GM12878 (cell line): ENCODE data around the gene GGACT. TPM values are rescaled to one million over a fixed set of nuclear protein-coding genes. Genes with fewer than 3 reads are reported as not detected.

Experiments
- ATAC-seq: fragments of 200-7000 bp; cut with Tn5 transposase; 3 replicates; pipeline ENCODE4 v1.9.1; 2020; ENCODE audit warnings: mild to moderate bottlenecking, moderate library complexity
- BruUV-seq: library from RNA; stranded (reverse); fragments of 400-500 nt; replicated peaks from 2 replicates; lab custom pipeline; 2021; lab: Mats Ljungman, UMichigan
- CTCF ChIA-PET: fragments of 300-600 bp; sonication (Branson Sonifier 250); formaldehyde crosslinking; extraction: SDS; loops from one replicate; lab custom pipeline; 2021; ENCODE audit warnings: inconsistent platforms; lab: Yijun Ruan, JAX
- POLR2A ChIA-PET: fragments of 350-600 bp; formaldehyde crosslinking; extraction: SDS; loops from one replicate; lab custom pipeline; 2021; ENCODE audit warnings: inconsistent platforms; lab: Charles Lee
- RAD21 ChIA-PET: fragments of 300-600 bp; sonication (Branson Sonifier 250); formaldehyde crosslinking; loops from one replicate; lab custom pipeline; 2023; ENCODE audit warnings: antibody characterized with exemption; ENCODE audit not compliant: unreplicated experiment; lab: Charles Lee
- SMC1A ChIA-PET: fragments of 300-600 bp; sonication (Branson Sonifier 250); formaldehyde crosslinking; loops from one replicate; lab custom pipeline; 2023; ENCODE audit not compliant: unreplicated experiment, uncharacterized antibody; lab: Charles Lee
- DNase-seq: peaks from one replicate; pipeline ENCODE4 v3.0.0-alpha.2; 2011; ENCODE audit warnings: low read depth, low spot score
- FAIRE-seq: peaks from 3 replicates; lab custom pipeline; 2011; peaks lifted over from hg19 to GRCh38; lab: Jason Lieb, UNC
- H2AFZ ChIP-seq: 2 replicates; pipeline ENCODE4 v1.6.0; 2011; ENCODE audit warnings: low read depth, low read length, control low read depth; ENCODE audit not compliant: control insufficient read depth
- H3K27ac ChIP-seq: 2 replicates; pipeline ENCODE4 v1.5.1; 2011; ENCODE audit warnings: control low read depth; ENCODE audit not compliant: control insufficient read depth, insufficient read depth
- H3K27me3 ChIP-seq, 2 experiments: replicated peaks in 1 of 2; 2 replicates each; pipeline versions ENCODE4 v1.6.0 to v1.6.1; 2011; ENCODE audit warnings: low read length in 1 of 2; ENCODE audit not compliant: control insufficient read depth in 2 of 2, insufficient read depth in 2 of 2
- H3K36me3 ChIP-seq, 2 experiments: 2 replicates each; pipeline ENCODE4 v1.5.1; 2011; ENCODE audit warnings: low read length in 1 of 2; ENCODE audit not compliant: control insufficient read depth in 2 of 2, insufficient read depth in 2 of 2
- H3K4me1 ChIP-seq: 2 replicates; pipeline ENCODE4 v1.6.1; 2011; ENCODE audit warnings: mild to moderate bottlenecking, low read length, moderate library complexity, mixed read lengths; ENCODE audit not compliant: control insufficient read depth, insufficient read depth
- H3K4me2 ChIP-seq: 2 replicates; pipeline ENCODE4 v1.6.0; 2011; ENCODE audit warnings: control low read depth; ENCODE audit not compliant: control insufficient read depth, insufficient read depth
- H3K4me3 ChIP-seq: fragments of 200-600 bp; sonication (generic); 2 replicates; pipeline ENCODE4 v1.5.1; 2016
- H3K79me2 ChIP-seq: 2 replicates; pipeline ENCODE4 v1.6.0; 2011; ENCODE audit warnings: low read length; ENCODE audit not compliant: control insufficient read depth, insufficient read depth
- H3K9ac ChIP-seq: 2 replicates; pipeline ENCODE4 v1.8.0; 2011; ENCODE audit warnings: low read length, control low read depth, mixed read lengths; ENCODE audit not compliant: control insufficient read depth, insufficient read depth
- H3K9me3 ChIP-seq: replicated peaks from 3 replicates; pipeline ENCODE4 v1.5.1; 2011; ENCODE audit warnings: mild to moderate bottlenecking, low read length; ENCODE audit not compliant: control insufficient read depth, insufficient read depth
- H4K20me1 ChIP-seq: 2 replicates; pipeline ENCODE4 v1.6.0; 2011; ENCODE audit not compliant: control insufficient read depth, insufficient read depth
- ATF2 ChIP-seq: IDR thresholded peaks from 2 replicates; pipeline ENCODE4 v1.6.1; 2012; ENCODE audit warnings: low read length, inconsistent platforms
- CBFB ChIP-seq: IDR thresholded peaks from 2 replicates; pipeline ENCODE4 v1.6.1; 2016; ENCODE audit warnings: antibody characterized with exemption, low read depth
- CUX1 ChIP-seq: IDR thresholded peaks from 2 replicates; pipeline ENCODE4 v1.6.1; 2012; ENCODE audit warnings: improper control_type of control experiment, low read depth, low read length; ENCODE audit not compliant: insufficient replicate concordance
- KAT2A ChIP-seq: conservative IDR thresholded peaks from 2 replicates; pipeline ENCODE4 v1.6.1; 2011; ENCODE audit warnings: low read depth, low read length; ENCODE audit not compliant: control insufficient read depth
- NR2C1 ChIP-seq: fragments of 450-650 bp; IDR thresholded peaks from 2 replicates; pipeline ENCODE4 v1.6.1; 2017; ENCODE audit warnings: antibody characterized with exemption, mild to moderate bottlenecking, moderate library complexity
- NRF1 ChIP-seq: conservative IDR thresholded peaks from 2 replicates; pipeline ENCODE4 v1.6.1; 2011; ENCODE audit warnings: mild to moderate bottlenecking, low read depth, low read length, improper control_type of control experiment
- TCF3 ChIP-seq: IDR thresholded peaks from 2 replicates; pipeline ENCODE4 v1.6.1; 2012; ENCODE audit warnings: low read depth, mild to moderate bottlenecking, low read length, borderline replicate concordance; ENCODE audit not compliant: insufficient read depth
- ZNF274 ChIP-seq: IDR thresholded peaks from one replicate; pipeline ENCODE4 v1.8.0; 2011; ENCODE audit not compliant: insufficient read length, insufficient read depth
- ZNF622 ChIP-seq: fragments of 450-650 bp; IDR thresholded peaks from 2 replicates; pipeline ENCODE4 v1.6.1; 2017; ENCODE audit warnings: mild to moderate bottlenecking, inconsistent platforms
- WGBS: methylation state at CpG from one replicate; pipeline ENCODE4 v1.1.6; 2016; ENCODE audit warnings: low lambda C conversion rate; ENCODE audit not compliant: insufficient replicate concordance, insufficient coverage; ENCODE audit errors: missing lambda C conversion rate; 5-methylcytosine and 5-hydroxymethylcytosine counted together
- in situ Hi-C: fragments of 300-500 bp; cut with MboI; formaldehyde crosslinking; loops from 9 replicates; pipeline ENCODE4 v1.14.3; 2018; ENCODE audit warnings: mixed read lengths
- intact Hi-C: fragments of 100-400 bp; cut with micrococcal nuclease; formaldehyde crosslinking; loops from one replicate; pipeline ENCODE4 v1.14.2; 2022; ENCODE audit not compliant: unreplicated experiment
- polyA plus RNA-seq, 11 experiments: library from polyadenylated mRNA; depleted of rRNA in 4 of 11; unstranded in 6 of 11; stranded (reverse) in 5 of 11; fragments of >200 nt; fragmentation: Nextera tagmentation in 4 of 11; fragmentation: Illumina TruSeq in 1 of 11; extraction: Ambion mirVana in 4 of 11; extraction: Trizol in 1 of 11; gene quantifications; 1 replicate in 1 of 11; 2 replicates in 10 of 11; pipeline versions ENCODE4 v1.2.1 to v1.2.3, GENCODE V29; 2011 to 2016; ENCODE audit warnings: inconsistent platforms in 2 of 11, missing spikeins in 2 of 11, low read depth in 1 of 11
- total RNA-seq, 4 experiments: library from RNA; depleted of rRNA in 3 of 4; stranded (reverse); fragments of >200 nt in 3 of 4; fragmentation: Illumina TruSeq in 1 of 4; extraction: Trizol in 1 of 4; gene quantifications; 2 replicates each; pipeline versions ENCODE4 v1.2.1 to v1.2.3, GENCODE V29; 2013 to 2021

GGACT gene
- total and polyA plus RNA-seq, 10 of the 15 experiments (the other 5 are each of a cell fraction or from before 2014, with no cell fraction given): 0.61 to 8.8 (median 4.2) TPM

- ChIA-PET CTCF (interaction anchor here (0.7 to 1.5 kb wide), 2 partner anchors 9 to 24 kb away, joined by 3 to 7 read pairs; partner anchors contain the start of gene GGACT), SMC1A (interaction anchor here (1.4 kb wide), 1 partner anchor 9 kb away, joined by 4 read pairs; no protein-coding TSS in a partner anchor), RAD21 (no interaction called here), POLR2A (no interaction called here)
- ATAC-seq (no peak), DNase-seq (no peak), FAIRE-seq (no peak)
- H3K36me3 ChIP-seq: no peaks in the 10 kb centered on the region
- H3K27me3 ChIP-seq: no peaks in the 10 kb centered on the region
- H3K79me2 ChIP-seq: no peaks in the 10 kb centered on the region
- no peaks in the 10 kb centered on the region for H4K20me1 ChIP-seq
- no peak overlapping the region for H3K4me3 ChIP-seq
- H2AFZ ChIP-seq: no peak overlapping the region
- BruUV-seq: no TSS peak
- no peak overlapping the region for H3K9ac ChIP-seq
- intact Hi-C loops (no loop called here), in situ Hi-C loops (no loop called here)
- 74% methylated on average over 13 of the region's 13 CpGs for WGBS
- TF ChIP-seq NR2C1 (no peak), NRF1 (no peak)
- no peak overlapping the region for H3K27ac ChIP-seq
- H3K4me2 ChIP-seq: no peak overlapping the region
- no peaks in the 10 kb centered on the region for H3K4me1 ChIP-seq
- H3K9me3 ChIP-seq: no peaks in the 10 kb centered on the region
These were observed 24.0 kb downstream of the GGACT start for GRCh38 chr13:100564444-100565223.

GRCh38 chr13:100563779-100564178 lies 24.8 kb downstream of the GGACT start:
- CTCF ChIA-PET: interaction anchor here (1.5 kb wide), 1 partner anchor 9 kb away, joined by 7 read pairs; no protein-coding TSS in a partner anchor
- SMC1A ChIA-PET: interaction anchor here (1.4 kb wide), 1 partner anchor 9 kb away, joined by 4 read pairs; no protein-coding TSS in a partner anchor
- no peak overlapping the region for H3K9ac ChIP-seq
- no peaks in the 10 kb centered on the region for H4K20me1 ChIP-seq
- RAD21 ChIA-PET: no interaction called here
- ATAC-seq (no peak), DNase-seq (no peak), FAIRE-seq (no peak)
- no TSS peak for BruUV-seq
- intact Hi-C loops: no loop called here
- H3K4me3 ChIP-seq: no peak overlapping the region
- H2AFZ ChIP-seq: no peak overlapping the region
- in situ Hi-C loops: no loop called here
- POLR2A ChIA-PET: no interaction called here
- H3K4me1 ChIP-seq: no peaks in the 10 kb centered on the region
- H3K4me2 ChIP-seq: no peak overlapping the region
- no peak overlapping the region for H3K27ac ChIP-seq
- WGBS: 57% methylated on average over 7 of the region's 7 CpGs
- no peaks in the 10 kb centered on the region for H3K9me3 ChIP-seq
- no peaks in the 10 kb centered on the region for H3K27me3 ChIP-seq
- no peaks in the 10 kb centered on the region for H3K36me3 ChIP-seq
- H3K79me2 ChIP-seq: no peaks in the 10 kb centered on the region
- TF ChIP-seq ZNF622 (no peak), CBFB (no peak), ATF2 (no peak), ZNF274 (no peak), CUX1 (no peak), KAT2A (no peak), TCF3 (no peak)
